ENCODE results near the gene MMP27.

GRCh38 chr11:102685338-102685737, 20.2 kb downstream of the MMP27 start:
- no peak for TF ChIP-seq POLR2A (IDR thresholded peaks at IDR 0.05)
- no peak for TF ChIP-seq CTCF (IDR thresholded peaks at IDR 0.05)

Data from lower leg skin (tissue), 3 donors.